ENCODE data around the gene EPB41L1.

Gene EPB41L1

DNA sequence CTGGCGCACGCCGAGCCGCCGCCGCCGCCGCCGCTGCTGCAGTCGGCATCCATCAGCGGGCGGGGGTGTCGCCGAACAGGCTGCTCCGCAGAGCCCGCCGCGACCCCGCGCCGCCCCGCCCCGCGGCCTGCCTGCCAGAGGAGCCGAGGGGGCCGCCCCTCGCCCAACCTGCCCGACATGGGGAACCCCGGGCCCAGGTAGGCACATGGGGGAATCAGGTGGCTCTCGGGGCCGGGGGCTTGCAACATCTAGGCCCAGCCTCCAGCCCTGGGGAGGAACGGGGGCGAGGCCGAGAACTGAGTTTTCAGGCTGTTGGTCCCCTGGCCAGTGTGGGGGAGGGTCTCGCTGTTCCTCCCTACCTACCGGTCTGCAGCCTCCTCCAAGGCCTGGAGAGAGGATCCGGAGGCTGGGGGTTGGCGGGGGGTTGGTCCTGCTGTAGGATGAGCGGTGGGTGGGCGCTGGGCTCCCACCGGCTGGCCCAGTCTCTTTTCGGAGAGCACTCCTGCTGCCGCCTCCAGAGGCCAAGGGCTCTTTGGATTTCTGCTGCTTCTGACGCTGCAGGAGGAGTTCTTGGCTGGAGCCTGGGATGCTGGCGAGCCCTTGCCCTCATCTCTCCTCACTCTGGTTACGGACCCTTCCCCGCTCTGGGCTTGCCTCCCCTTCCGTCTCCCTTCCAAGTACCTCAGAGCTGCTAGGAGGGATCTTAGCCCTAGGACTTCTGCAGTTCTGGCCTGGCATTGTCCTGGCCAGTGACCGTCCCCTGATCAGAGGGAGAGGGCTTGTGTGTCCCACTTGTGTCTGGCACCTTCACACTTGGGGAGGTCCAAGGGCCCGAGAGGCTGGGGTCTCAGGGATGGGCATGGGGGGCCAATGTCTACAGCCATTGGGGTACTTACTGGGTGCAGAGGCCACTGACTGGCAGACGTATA is at the start of gene EPB41L1:
Gene EPB41L1 (plus strand): TSS at position 41 of the 929 bp plus-strand sequence. CDS start 19,038 bp downstream, outside the sequence.
- no peak for DNase-seq (ENCODE audit: low read depth in 2 of 2)

DNA sequence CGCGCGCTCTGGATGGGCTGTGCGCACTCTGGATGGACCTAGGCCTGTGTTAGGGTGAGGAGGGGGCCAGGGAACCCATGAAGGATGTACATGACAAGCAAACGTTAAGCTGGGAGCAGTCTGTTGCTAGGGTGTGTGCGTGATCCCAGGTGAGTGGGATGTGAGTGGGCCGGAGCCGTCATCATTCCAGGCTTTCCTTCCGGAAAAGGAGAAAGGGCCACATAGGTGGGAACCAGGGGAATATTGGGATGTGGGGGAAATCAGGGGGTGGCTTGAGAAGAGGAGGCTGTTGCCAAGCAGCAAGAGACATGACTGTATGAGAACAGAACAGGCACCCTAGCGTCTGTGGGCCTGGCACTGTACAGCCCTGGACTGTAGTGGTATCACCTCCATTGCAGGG is 49.7 kb upstream of the EPB41L1 start:
- DNase-seq (ENCODE audit: low read depth in 2 of 2), result no peak

DNA sequence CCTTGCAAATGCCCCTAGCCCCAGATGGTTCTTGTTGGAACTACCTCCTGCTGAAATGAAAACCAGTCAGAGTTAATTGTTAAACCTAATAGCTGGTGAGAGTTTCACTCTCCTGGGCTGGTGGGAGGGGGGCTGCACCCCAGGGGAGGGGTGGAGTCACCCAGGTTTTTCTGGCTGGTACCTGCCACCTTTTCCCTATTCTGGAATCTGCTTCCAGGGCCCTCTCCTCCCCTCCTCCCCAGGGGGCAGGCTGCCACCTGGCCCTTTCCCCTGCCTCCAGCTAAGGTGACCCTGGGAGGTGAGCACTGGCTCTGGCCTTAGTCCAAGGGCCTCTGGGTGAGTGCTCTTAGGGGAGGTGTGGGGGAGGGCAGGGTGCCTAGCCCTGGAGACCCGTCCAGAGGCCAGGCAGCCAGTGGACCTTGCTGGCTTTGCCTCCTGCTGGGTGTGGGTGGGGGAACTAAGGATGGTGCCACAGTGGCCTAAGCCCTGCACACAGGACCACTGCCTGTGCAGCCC is 48.8 kb upstream of the EPB41L1 start:
- no peak for DNase-seq (ENCODE audit: low read depth in 2 of 2)

DNA sequence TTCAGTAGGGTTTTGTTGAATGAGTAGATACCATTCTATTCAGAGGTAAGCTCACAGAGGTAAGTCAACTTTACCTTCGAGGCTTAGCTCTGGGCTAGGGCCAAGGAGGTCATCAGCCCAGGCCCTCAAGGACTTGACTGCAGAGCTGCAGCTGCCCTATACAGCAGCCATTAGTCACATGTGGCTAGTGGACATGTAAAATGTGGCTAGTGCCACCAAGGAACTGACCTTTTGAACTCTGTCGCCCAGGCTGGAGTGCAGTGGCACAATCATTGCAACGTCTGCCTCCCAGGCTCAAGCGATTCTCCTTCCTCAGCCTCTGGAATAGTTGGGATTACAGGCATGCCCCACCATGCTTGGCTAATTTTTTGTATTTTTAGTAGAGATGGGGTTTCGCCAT is 47.9 kb upstream of the EPB41L1 start:
- no peak for DNase-seq (ENCODE audit: low read depth in 2 of 2)

DNA sequence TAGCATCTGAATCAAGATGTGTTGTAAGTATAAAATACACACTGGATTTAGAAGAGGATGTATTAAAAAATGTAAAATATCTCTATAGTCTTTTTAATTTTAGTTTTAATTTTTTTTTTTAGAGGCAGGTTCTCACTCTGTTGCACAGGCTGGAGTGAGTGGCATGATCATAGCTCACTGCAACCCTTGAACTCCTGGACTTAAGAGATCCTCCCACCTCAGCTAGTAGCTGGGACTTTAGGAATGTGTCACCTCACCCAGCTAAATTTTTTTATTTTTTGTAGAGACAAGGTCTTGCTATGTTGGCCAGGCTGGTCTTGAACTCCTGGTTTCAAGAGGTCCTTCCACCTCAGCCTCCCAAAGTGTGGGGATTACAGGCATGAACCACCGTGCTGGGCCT is 46.7 kb upstream of the EPB41L1 start:
- no peak for DNase-seq (ENCODE audit: low read depth in 2 of 2)

DNA sequence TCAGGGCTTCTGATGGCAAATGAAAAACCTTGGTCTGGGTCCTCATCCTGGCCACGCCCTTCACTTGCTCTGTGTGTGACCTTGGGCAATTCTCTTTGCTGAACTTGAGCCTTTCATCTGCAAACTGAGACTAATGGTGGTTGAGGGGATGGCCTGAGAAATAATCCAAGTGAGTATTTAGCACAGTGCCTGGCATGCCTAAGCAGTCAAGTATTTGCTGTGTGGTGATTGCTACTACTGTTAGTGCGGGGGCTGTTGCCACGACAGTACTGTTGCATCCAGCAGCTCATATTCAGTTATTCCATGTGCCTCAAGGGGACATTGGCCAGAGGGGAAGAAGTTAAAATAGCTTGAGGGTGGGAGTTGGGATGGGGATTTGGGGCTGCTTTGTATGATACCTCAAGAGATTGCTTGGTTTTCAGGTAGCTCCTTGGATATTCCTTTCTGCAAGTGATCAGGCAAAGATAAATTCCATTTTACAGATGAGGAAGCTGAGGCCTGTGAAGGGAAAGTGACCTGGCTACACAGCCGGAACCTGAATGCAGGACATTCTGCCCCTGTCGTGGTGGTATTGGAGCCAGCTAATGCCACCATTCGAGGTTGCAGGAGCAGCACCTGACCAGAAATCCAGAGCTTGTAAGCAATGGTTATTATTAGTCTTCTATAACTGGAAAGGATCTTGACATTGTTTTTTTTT is 45.1 kb upstream of the EPB41L1 start:
- no peak for DNase-seq (ENCODE audit: low read depth in 2 of 2)

DNA sequence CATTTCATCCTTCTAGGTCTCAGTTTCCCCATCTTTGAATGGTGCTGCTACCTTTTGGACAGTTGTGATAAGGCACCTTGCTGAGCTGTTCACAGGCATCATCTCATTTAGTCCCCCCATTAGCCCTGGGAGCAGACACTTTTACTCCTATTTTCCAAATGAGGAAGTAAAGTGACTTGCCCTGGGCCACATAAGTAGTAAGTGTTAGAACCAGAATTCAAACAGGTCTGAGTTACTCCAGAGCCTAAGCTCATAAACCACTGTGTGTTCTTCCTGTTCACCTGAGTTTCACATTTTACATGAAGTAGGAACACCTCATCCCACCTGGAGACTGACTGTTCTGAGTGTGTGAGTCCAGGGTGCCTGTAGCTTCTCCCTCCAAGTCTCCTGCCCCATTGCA is 43.5 kb upstream of the EPB41L1 start:
- DNase-seq (ENCODE audit: low read depth in 2 of 2), result no peak

DNA sequence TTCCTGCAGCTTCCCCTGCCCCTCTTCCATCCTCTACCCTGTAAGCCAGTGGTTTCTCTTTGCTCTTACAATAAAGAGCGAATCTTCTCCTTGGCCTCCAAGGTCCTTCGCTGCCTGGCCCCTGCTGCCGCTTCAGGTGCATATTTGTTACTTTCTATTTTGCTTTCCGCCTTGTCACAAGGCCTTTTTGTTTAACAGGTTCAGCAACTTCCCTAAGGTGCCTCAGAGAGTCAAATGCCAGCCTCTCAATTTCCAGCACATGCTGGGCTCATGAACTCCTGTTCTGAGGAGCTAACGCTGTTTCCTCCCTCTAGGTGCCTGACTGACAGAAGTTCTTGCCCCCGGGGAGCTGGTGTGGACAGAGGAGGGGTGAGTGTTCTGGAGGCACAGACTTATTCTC is 42.4 kb upstream of the EPB41L1 start:
- DNase-seq (ENCODE audit: low read depth in 2 of 2), result no peak

DNA sequence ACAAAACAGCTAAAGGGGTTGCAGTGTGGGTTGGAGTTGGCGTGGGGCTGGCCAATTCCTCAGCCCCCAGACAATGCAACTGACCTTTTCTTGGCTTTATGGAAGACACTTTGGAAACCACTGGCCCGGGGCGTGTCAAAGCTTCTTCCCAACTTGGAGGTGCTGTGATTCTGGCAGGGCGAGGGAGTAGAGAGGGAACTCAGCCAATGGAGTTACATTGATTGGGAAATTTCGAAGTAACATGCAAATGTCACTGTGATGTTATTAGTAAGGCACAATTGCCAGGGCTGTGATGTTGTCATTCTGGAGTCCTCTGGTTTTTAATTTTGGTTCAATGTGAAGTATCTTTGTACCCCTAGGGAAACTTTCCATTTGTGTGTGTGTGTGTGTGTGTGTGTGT is 41.5 kb upstream of the EPB41L1 start:
- DNase-seq (ENCODE audit: low read depth in 2 of 2), result no peak

DNA sequence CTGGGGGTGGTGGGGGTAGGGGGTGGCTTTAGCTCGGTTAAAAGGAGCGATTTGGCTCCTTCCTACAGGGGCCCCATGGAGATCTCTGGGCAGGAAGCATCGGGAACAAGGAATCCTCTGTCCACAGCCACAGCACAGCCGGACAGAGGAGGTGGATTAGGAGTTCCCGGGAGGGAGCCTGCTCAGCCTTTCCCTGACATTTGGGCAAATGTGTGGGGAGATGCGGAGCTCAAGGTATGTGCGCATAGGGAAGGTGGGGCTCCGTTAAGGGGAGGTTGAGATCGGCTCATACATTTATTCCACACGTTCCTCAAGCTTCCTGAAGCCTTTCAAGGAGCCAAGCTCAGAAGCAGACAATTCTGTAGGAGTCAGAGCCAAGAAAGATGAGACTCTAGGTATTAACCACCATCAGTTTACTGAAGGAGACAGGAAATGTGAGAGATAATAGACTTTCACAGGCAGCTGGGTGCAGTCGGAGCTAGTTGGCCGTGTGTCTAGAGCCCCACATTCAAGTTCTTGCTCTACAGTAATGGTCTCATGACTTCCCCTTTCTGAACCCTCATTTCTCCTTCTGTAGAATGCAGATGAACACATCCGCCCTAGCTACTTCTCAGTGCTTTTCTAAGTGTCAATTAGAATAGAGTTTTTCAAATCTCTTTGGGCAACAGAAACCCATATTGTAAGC is 40.8 kb upstream of the EPB41L1 start:
- DNase-seq (ENCODE audit: low read depth in 2 of 2), result no peak

DNA sequence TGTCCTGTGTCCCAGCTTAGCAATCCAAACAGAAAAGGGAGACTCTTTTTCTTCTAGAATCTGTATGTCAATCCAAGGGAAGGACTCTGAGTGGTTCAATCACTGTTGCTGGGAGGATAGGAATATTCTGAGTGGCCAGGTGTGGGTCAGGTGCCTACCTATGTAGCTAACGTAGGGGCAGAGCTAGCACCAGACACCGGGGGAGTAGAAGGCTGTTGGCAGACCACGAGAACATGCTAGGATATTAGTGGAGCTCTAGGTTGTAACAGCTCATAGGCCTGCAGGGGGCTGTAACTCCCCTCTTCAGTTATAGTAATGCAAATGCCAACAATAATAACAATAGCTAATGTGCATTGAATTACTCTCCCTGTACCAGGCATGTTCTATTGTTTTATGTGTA is 39.8 kb upstream of the EPB41L1 start:
- no peak for DNase-seq (ENCODE audit: low read depth in 2 of 2)

DNA sequence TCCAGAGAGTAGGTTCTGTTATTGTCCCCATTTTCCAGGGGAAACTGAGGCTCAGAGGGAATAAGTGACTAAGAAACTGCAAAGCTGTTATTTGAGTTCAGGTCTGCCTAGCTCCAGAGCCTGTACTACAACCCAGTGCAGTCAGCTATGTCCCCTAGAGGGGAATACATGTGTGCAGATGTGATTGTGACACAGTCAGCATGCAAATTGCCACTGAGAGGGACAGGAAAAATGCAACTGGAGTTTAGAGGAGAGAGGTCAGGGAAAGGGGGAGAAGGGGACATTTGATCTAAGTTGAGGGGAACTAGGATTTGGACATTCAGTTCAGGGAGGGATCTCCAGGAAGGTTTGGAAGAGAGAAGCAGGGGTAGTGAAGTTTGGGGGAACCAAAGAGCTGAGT is 38.6 kb upstream of the EPB41L1 start:
- DNase-seq (ENCODE audit: low read depth in 2 of 2), result no peak

DNA sequence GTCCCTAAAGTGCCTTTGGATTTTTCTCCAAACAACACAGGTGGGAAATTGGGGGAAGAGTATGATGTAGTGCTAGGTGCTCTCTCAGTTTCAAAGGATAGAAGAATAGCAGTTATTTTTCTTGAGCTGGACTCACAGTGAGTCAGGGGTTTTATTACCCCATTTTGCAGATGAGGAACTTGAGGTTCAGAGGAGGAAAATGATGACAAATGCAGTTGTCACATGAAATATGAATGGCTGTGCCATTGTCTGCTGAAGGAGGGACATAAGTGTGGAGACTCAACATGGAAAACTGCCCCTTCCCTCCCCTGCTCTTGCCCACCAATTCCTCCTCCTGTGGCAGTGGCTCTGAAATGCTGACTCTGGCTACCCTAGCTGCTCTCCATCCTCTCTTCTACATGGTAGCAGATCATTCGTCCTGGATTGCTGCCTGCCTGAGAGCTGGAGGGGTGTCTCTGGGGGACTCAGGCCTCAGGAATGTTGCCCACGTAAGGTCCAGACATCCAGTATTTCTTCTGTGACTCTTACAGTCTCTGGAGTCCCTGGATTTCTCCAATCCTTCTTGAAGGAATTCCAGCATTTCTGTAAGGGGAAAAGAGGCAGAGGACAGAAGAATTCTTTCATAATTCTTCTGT is 37.6 kb upstream of the EPB41L1 start:
- DNase-seq (ENCODE audit: low read depth in 2 of 2), result no peak

DNA sequence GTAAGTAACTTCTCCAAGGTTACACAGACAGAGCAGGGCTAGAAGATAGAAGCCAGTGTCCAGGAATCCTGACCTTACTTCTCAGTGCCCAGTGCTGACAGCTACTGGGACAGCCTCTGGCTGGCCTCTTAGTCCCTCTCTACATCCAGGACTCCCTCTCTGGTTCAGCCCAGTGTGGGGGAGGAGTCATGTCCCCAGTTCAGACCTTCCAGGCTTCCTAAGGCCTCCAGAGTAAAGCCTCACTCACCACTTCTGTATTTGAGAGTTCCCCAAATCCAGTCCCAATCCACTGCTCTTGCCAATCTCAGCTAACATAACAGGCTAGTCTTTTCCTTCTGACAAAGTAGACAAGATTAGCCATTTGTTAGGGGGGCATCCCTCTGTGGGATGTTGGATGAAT is 36.9 kb upstream of the EPB41L1 start:
- DNase-seq (ENCODE audit: low read depth in 2 of 2), result no peak

DNA sequence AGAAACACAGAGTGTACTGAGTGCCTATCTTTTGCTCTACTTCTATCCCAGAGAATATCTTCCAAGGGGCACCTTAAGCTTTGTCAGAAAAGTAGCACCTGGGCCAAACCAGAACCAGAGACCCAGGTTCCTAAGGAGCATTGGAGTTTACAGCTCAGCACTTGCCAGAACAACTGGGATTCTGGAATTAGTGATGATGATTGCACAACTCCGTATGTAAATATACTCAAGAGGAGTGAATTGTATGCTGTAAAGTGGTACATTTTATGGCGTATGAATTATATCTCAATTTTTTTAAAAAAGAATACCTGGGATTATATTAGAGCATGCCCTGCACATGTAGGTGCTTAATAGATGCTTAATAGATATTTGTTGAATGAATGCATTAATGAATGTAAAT is 36.2 kb upstream of the EPB41L1 start:
- no peak for DNase-seq (ENCODE audit: low read depth in 2 of 2)

DNA sequence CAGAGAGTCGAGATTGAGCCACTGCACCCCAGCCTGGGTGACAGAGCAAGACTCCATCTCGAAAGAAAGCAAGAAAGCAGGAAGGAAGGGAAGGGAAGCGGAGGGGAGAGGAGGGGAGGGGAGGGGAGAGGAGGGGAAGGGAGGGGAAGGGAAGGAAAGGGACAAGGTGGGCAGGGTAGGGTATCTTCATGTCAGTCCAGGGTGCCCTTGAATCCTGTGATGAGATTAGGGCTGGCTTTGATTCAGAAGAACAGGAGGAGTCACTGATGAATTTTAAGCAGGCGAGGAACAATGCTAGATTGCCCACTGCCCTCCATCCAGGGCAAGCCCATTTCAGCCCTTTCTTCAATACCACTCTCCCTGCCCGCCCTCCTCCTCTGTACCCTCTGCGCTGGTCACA is 35.0 kb upstream of the EPB41L1 start:
- no peak for DNase-seq (ENCODE audit: low read depth in 2 of 2)

DNA sequence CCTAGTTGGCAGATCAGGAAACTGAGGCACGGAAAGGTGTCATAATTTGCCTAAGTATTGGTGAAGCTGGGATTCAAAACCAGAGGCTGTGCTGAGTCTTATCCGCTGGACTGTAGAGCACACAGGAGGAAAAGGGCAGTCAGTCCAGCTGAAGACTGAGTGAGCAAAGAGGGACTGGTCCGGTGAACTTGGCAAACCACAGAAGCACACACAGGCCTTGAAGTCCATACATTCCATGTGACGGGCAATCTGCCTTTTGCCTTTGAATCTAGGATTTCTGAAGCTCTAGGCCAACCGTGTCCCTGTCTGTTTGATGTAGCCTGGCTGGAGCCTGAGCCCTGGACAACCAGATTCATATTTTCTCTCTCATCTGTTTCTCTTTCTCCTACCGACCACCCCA is 34.3 kb upstream of the EPB41L1 start:
- no peak for DNase-seq (ENCODE audit: low read depth in 2 of 2)

DNA sequence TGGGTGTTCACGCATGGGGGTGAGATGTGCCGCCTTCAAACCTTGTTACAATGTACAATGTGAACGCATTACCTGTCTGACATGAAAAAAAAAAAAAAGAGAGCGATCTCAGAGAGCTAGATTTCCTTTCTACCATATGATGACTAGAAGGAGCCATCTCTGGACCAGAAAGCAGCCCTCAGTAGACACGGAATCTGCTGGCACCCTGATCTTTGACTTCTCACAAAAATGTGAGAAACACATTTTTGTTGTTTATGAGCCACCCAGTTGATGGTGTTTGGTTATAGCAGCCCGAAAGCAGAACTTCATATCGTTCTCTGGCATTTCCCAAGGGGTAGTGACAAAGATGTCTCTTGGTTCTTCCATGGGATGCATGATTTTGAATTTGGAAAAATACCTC is 33.5 kb upstream of the EPB41L1 start:
- no peak for DNase-seq (ENCODE audit: low read depth in 2 of 2)

DNA sequence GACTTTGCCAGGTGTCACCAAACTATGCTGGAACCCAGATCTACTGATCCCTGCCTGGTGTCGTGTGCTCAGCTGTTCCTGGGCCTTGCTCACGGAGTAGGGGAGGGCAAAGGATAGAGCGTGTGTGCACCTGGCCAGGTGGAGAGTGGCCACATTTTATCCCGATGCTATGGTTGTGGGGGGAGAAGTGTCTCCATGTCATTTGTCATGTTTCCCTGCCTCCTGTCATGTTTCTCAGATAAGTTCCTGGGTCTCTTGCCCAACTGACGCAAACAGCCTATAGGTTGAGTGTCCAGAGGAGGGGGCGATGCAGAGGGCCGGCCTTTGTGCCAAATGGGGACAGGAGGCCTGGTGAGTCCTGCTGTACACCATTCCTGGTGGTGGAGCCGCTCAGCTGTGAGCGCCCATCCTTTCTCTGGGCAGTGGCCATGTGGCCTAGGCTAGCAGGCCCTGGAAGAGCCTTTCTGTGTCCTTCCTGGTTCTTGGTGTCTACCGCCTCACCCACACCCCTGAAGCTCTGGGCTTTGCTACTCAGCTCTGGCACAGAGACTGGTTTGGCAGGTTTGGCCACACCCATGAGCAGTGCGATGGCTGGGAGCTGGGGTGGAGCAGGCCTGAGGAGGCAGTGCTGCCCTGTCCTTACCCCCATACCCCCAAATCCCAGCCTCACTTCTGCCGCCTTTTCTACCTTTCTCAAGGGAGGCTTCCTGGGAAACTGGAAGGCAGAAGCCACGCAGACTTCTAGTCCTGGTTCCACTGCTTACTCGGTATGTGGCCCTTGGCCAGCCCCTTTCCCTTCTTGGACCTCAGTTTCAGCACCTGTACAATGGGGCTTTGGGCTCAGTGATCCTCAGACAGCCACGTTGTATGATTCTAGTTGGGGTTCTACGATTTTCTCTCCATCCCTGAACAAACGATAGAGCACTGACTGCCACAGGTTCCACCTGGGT is 32.3 kb upstream of the EPB41L1 start:
- no peak for DNase-seq (ENCODE audit: low read depth in 2 of 2)

DNA sequence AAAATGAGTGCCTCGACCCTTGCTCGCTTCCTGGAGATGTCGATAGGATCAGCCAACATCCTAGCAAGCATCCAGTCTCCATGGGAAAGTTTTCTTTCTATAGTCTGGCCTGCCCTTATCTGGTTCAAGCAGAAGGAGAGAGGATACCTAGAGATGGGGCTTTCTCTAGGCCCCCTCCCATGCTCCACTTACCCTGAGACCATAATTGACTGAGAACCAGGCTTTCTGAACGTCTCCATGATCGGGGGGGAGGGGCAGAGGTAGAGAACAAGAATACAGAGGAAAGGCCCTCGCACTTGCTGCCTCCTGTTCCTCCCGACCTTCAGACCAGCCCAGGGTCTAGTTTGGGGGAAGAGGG is 31.6 kb upstream of the EPB41L1 start:
- no peak for DNase-seq (ENCODE audit: low read depth in 2 of 2)

DNA sequence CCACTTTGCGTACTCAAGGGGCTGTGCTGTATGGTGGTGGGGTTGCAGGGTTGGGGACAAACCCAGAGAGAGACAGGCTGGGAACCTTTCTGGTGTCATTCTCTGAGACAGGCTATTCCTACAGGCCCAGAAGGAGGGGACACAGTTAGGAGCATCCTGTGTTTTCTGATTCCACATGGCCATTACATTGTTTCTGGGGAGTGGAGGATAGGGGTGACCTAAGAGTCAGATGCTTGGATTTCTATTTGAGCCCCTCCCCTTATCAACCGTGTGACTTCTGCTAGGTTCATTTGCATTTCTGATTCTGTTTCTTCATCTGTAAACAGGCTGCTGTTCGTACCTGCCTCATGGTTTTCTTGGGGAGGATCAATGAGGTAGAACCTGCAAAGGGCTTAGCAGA is 29.4 kb upstream of the EPB41L1 start:
- no peak for DNase-seq (ENCODE audit: low read depth in 2 of 2)

Measured in activated CD4-positive, alpha-beta T cell treated with anti-CD3 and anti-CD28 coated beads for 24 hours (primary cell).